ENCODE results near the gene GREB1.

DNA sequence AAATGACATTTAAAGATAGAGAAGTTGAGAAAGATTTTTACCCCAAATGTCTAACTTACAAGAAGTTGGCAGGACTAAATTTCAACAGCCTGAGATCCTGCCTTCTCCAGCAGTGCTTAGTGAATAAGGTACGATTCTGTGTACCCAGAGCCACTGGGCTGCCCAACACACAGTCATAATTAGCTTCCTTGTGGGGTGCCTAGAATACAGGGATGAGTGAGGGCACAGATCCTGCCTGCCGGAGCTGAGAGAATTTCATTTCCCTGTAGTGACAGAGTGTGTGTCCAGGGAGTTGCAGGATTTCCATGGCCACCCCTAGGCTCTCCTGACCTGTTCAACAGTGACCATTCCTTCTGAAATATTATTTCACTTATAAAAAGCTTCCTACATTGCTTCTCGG is 27.0 kb downstream of the GREB1 start:
- TF ChIP-seq, protein P1, sequence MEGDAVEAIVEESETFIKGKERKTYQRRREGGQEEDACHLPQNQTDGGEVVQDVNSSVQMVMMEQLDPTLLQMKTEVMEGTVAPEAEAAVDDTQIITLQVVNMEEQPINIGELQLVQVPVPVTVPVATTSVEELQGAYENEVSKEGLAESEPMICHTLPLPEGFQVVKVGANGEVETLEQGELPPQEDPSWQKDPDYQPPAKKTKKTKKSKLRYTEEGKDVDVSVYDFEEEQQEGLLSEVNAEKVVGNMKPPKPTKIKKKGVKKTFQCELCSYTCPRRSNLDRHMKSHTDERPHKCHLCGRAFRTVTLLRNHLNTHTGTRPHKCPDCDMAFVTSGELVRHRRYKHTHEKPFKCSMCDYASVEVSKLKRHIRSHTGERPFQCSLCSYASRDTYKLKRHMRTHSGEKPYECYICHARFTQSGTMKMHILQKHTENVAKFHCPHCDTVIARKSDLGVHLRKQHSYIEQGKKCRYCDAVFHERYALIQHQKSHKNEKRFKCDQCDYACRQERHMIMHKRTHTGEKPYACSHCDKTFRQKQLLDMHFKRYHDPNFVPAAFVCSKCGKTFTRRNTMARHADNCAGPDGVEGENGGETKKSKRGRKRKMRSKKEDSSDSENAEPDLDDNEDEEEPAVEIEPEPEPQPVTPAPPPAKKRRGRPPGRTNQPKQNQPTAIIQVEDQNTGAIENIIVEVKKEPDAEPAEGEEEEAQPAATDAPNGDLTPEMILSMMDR (conservative IDR thresholded peaks at IDR 0.05 in 1 of 2, IDR thresholded peaks at IDR 0.05 in 1 of 2; ENCODE audit: extremely low read depth in 1 of 2, insufficient read depth in 1 of 2, low read depth in 1 of 2, low read length in 2 of 2), result no peak
- no peak for TF ChIP-seq EZH2 (IDR thresholded peaks at IDR 0.05; ENCODE audit: borderline replicate concordance, low read length)
